HS-27A (cell line): Measurements from ENCODE around the gene SSR4.

Source experiments
- DNase-seq: peaks from one replicate; pipeline ENCODE4 v3.0.0-alpha.2; 2012; ENCODE audit warnings: low read depth, missing footprints

The SSR4 gene

GRCh38 chrX:153830640-153831428, 36.4 kb downstream of the SSR4 start:
- DNase-seq, result no peak

GRCh38 chrX:153831429-153832150, 37.1 kb downstream of the SSR4 start:
- DNase-seq, result no peak

GRCh38 chrX:153832728-153833127, 38.3 kb downstream of the SSR4 start:
- DNase-seq, result no peak

- no peak for DNase-seq
These were observed 42.5 kb downstream of the SSR4 start for GRCh38 chrX:153836921-153837320.

- DNase-seq, result no peak
These were observed 50.1 kb downstream of the SSR4 start for GRCh38 chrX:153844509-153845082.

- no peak for DNase-seq
These were observed 50.7 kb downstream of the SSR4 start for GRCh38 chrX:153845195-153845594.

GRCh38 chrX:153845842-153846241, 51.4 kb downstream of the SSR4 start:
- DNase-seq, result no peak
